Subcutaneous adipose tissue (tissue), 4 donors: ENCODE measurements around the gene INVS. TPM values are rescaled to one million over a fixed set of nuclear protein-coding genes. Genes with fewer than 3 reads are reported as not detected.

Source experiments
- CTCF ChIP-seq: fragments of 450-650 bp; IDR thresholded peaks from one replicate; pipeline ENCODE4 v1.5.1; 2016; ENCODE audit warnings: low read depth, mild to moderate bottlenecking, control low read depth, antibody characterized with exemption, moderate library complexity
- total RNA-seq, 4 donors: library from RNA; depleted of rRNA; stranded (reverse); fragments of >200 nt; gene quantifications; one replicate each; pipeline ENCODE4 v1.1.0, GENCODE V29; 2016

Gene INVS, protein sequence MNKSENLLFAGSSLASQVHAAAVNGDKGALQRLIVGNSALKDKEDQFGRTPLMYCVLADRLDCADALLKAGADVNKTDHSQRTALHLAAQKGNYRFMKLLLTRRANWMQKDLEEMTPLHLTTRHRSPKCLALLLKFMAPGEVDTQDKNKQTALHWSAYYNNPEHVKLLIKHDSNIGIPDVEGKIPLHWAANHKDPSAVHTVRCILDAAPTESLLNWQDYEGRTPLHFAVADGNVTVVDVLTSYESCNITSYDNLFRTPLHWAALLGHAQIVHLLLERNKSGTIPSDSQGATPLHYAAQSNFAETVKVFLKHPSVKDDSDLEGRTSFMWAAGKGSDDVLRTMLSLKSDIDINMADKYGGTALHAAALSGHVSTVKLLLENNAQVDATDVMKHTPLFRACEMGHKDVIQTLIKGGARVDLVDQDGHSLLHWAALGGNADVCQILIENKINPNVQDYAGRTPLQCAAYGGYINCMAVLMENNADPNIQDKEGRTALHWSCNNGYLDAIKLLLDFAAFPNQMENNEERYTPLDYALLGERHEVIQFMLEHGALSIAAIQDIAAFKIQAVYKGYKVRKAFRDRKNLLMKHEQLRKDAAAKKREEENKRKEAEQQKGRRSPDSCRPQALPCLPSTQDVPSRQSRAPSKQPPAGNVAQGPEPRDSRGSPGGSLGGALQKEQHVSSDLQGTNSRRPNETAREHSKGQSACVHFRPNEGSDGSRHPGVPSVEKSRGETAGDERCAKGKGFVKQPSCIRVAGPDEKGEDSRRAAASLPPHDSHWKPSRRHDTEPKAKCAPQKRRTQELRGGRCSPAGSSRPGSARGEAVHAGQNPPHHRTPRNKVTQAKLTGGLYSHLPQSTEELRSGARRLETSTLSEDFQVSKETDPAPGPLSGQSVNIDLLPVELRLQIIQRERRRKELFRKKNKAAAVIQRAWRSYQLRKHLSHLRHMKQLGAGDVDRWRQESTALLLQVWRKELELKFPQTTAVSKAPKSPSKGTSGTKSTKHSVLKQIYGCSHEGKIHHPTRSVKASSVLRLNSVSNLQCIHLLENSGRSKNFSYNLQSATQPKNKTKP
- total RNA-seq = 10 to 100 TPM; 33.0 to 36.4 (median 35.9) TPM

- TF ChIP-seq CTCF = no peak
Measured at GRCh38 chr9:100098887-100099721, at the start of gene INVS, which contains the start of gene ERP44. TSS of gene INVS (plus strand) at chr9:100099243. CDS start at chr9:100104522, 5,279 bp downstream. TSS of gene ERP44 (minus strand) at chr9:100099000. CDS start at chr9:100098840, 160 bp downstream.

DNA sequence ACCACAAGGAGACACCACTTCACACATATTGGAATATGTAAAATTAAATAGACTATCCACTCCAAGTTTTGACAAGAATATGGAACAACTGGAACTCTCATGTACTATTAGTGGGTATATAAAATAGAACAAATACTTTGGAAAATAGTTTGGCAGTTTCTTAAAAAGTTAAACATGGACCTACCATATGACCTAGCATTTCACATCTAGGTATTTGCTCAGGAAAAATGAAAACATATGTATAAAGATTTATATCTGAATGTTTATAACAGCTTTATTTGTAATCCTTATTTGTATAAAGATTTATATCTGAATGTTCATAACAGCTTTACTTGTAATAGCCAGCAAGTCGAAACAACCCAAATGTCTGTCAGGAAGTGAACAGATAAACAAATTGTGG lies 49.5 kb upstream of the INVS start:
- no peak for TF ChIP-seq CTCF

- TF ChIP-seq CTCF = no peak
Measured at GRCh38 chr9:100052375-100052774, 46.7 kb upstream of the INVS start.

- no peak for TF ChIP-seq CTCF
Measured at GRCh38 chr9:100056561-100056960, 42.5 kb upstream of the INVS start.

- TF ChIP-seq CTCF = no peak
Measured at GRCh38 chr9:100057624-100058023, 41.4 kb upstream of the INVS start.

- TF ChIP-seq CTCF = no peak
Measured at GRCh38 chr9:100058699-100059579, 40.1 kb upstream of the INVS start.
